ENCODE data around the gene SLC22A16. TPM values are rescaled to one million over a fixed set of nuclear protein-coding genes. Genes with fewer than 3 reads are reported as not detected.
"Not testable (repeated sequence)": the region's sequence is repeated elsewhere in the genome, so short reads cannot be mapped to it uniquely, and the experiment has no call there.

The SLC22A16 gene
- total RNA-seq, 5 donors from 2014 or later (not counting 1 experiment from before 2014, with no cell fraction given) = not detected

DNA sequence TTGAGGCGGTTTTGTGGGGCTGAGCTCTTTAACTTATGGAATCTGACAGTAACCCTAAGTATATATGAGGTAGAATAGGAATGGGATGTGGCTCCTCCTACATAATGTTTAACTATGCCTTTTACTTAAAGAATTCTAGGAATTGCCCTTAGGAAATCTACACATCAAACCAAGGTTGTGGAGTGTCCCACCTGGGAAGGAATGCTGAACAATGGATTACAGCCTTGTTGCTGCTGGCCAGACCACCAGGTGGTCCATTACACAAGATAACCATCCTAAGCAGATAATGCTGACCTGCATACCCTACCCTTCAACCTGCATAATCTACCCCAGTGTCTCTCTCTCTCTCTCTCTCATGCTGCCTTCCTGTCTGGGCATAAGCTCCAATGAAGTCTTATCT lies 35.0 kb upstream of the SLC22A16 start:
- CTCF ChIA-PET = no interaction called here
- Histone ChIP-seq H3K4me1 (ENCODE audit: control insufficient read depth in 1 of 2, extremely low read depth in 1 of 2, insufficient read depth in 2 of 2, low read length in 2 of 2) (no peaks in the 10 kb centered on the region), H3K27me3 (replicated peaks in 1 of 2; ENCODE audit: control insufficient read depth in 2 of 2, extremely low read depth in 1 of 2, insufficient read depth in 2 of 2, low read length in 1 of 2) (peaks cover 0 to 3% of the 10 kb centered on the region in 2 experiments), H3K4me3 (ENCODE audit: control insufficient read depth in 1 of 2, extremely low read depth in 1 of 2, low read length in 1 of 2) (no peak overlapping the region), H3K27ac (ENCODE audit: low read length) (no peak overlapping the region), H3K9me3 (no peaks in the 10 kb centered on the region), H3K36me3 (ENCODE audit: control insufficient read depth in 2 of 2, extremely low read depth in 1 of 2, insufficient read depth in 1 of 2, low read length in 1 of 2) (no peaks in the 10 kb centered on the region)
- Mint-ChIP-seq H3K36me3 (no peaks in the 10 kb centered on the region), H3K4me3 (no peak overlapping the region), H3K4me1 (no peaks in the 10 kb centered on the region), H3K9me3 (peaks cover 0 to 3% (median 0%) of the 10 kb centered on the region in 3 donors), H3K27me3 (peaks cover 4 to 16% of the 10 kb centered on the region in 2 donors), H3K27ac (no peak overlapping the region)
- POLR2A ChIA-PET = no interaction called here
- no peak for ATAC-seq (replicated peaks in 1 of 4)
- WGBS (ENCODE audit: insufficient coverage) = no CpG with 5 or more reads among the region's 1 CpG
- no peak for DNase-seq

DNA sequence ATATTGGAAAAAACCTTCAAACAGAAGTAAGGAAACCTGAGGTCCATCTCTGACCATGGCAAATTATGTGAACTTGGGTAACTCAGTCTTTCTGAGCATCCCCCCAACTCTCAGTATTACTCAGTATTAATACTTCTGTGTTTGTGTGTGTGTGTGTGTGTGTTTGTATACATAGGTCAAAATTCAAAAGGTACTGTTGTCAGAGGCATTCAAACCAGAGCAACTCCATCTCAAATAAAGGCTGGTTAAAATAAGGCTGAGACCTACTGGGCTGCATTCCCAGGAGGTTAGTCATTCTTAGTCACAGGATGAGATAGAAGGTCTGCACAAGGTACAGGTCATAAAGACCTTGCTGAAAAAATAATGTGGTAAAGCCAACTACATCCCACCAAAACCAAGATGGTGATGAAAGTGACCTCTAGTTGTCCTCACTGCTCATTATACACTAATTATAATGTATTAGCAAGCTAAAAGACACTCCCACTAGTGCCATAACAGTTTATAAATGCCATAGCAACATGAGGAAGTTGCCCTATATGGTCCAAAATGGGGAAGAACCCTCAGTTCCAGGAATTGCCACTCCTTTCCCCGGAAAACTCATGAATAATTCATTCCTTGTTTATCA lies 33.3 kb upstream of the SLC22A16 start:
- ChIA-PET POLR2A (no interaction called here), CTCF (no interaction called here)
- H3K4me3 Mint-ChIP-seq = no peak overlapping the region
- Histone ChIP-seq H3K4me3 (ENCODE audit: control insufficient read depth in 1 of 2, extremely low read depth in 1 of 2, low read length in 1 of 2) (no peak overlapping the region), H3K27ac (ENCODE audit: low read length) (no peak overlapping the region), H3K27me3 (replicated peaks in 1 of 2; ENCODE audit: control insufficient read depth in 2 of 2, extremely low read depth in 1 of 2, insufficient read depth in 2 of 2, low read length in 1 of 2) (peaks cover 0 to 3% of the 10 kb centered on the region in 2 experiments), H3K9me3 (no peaks in the 10 kb centered on the region), H3K4me1 (ENCODE audit: control insufficient read depth in 1 of 2, extremely low read depth in 1 of 2, insufficient read depth in 2 of 2, low read length in 2 of 2) (no peaks in the 10 kb centered on the region), H3K36me3 (ENCODE audit: control insufficient read depth in 2 of 2, extremely low read depth in 1 of 2, insufficient read depth in 1 of 2, low read length in 1 of 2) (no peaks in the 10 kb centered on the region)
- no peak for ATAC-seq (replicated peaks in 1 of 4)
- no peaks in the 10 kb centered on the region for H3K4me1 Mint-ChIP-seq
- H3K27me3 Mint-ChIP-seq = peaks cover 9 to 23% of the 10 kb centered on the region in 2 donors
- H3K9me3 Mint-ChIP-seq = peaks cover 0 to 9% (median 5%) of the 10 kb centered on the region in 3 donors
- no peak for DNase-seq
- no peak overlapping the region for H3K27ac Mint-ChIP-seq
- H3K36me3 Mint-ChIP-seq = no peaks in the 10 kb centered on the region
- WGBS (ENCODE audit: insufficient coverage) = 60% methylated on average over 1 of the region's 1 CpG

DNA sequence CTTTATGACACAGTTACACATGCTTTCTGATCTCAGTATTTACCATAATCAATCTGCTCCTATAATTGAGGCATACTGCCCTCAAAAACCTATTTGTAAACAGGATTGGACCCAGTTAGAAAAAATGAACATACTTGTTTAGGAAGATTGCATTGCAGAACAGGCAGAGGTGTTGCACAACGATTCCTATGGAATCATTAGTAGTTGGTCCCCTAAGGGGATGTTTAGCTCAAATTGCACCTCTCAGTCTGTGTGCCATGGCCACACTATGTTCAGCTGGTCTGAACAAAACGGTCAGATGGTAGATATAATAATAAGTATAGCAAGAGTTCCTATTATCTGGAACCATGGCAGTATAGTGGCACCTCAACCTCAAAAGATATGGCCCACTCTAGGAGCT lies 28.5 kb upstream of the SLC22A16 start:
- H3K9me3 Mint-ChIP-seq = peaks cover 0 to 13% (median 5%) of the 10 kb centered on the region in 3 donors
- 67% methylated on average over 1 of the region's 2 CpGs for WGBS (ENCODE audit: insufficient coverage)
- H3K4me1 ChIP-seq (ENCODE audit: control insufficient read depth in 1 of 2, extremely low read depth in 1 of 2, insufficient read depth in 2 of 2, low read length in 2 of 2); H3K27ac Mint-ChIP-seq; H3K4me3 Mint-ChIP-seq; H3K4me1 Mint-ChIP-seq; ATAC-seq (replicated peaks in 1 of 4); H3K27ac ChIP-seq (ENCODE audit: low read length); H3K27me3 ChIP-seq (replicated peaks in 1 of 2; ENCODE audit: control insufficient read depth in 2 of 2, extremely low read depth in 1 of 2, insufficient read depth in 2 of 2, low read length in 1 of 2); H3K4me3 ChIP-seq (ENCODE audit: control insufficient read depth in 1 of 2, extremely low read depth in 1 of 2, low read length in 1 of 2); POLR2A ChIA-PET; H3K9me3 ChIP-seq; DNase-seq; H3K36me3 ChIP-seq (ENCODE audit: control insufficient read depth in 2 of 2, extremely low read depth in 1 of 2, insufficient read depth in 1 of 2, low read length in 1 of 2); H3K36me3 Mint-ChIP-seq; CTCF ChIA-PET: not testable (repeated sequence)
- peaks cover 8 to 19% of the 10 kb centered on the region in 2 donors for H3K27me3 Mint-ChIP-seq

- 75% methylated on average over 3 of the region's 4 CpGs for WGBS (ENCODE audit: insufficient coverage)
- H3K4me3 Mint-ChIP-seq = no peak overlapping the region
- Histone ChIP-seq H3K27me3 (replicated peaks in 1 of 2; ENCODE audit: control insufficient read depth in 2 of 2, extremely low read depth in 1 of 2, insufficient read depth in 2 of 2, low read length in 1 of 2) (peaks cover 0 to 7% of the 10 kb centered on the region in 2 experiments), H3K4me3 (ENCODE audit: control insufficient read depth in 1 of 2, extremely low read depth in 1 of 2, low read length in 1 of 2) (no peak overlapping the region), H3K36me3 (ENCODE audit: control insufficient read depth in 2 of 2, extremely low read depth in 1 of 2, insufficient read depth in 1 of 2, low read length in 1 of 2) (no peaks in the 10 kb centered on the region), H3K4me1 (ENCODE audit: control insufficient read depth in 1 of 2, extremely low read depth in 1 of 2, insufficient read depth in 2 of 2, low read length in 2 of 2) (no peaks in the 10 kb centered on the region), H3K27ac (ENCODE audit: low read length) (no peak overlapping the region), H3K9me3 (no peaks in the 10 kb centered on the region)
- peaks cover 22 to 28% of the 10 kb centered on the region in 2 donors for H3K27me3 Mint-ChIP-seq
- ChIA-PET POLR2A (no interaction called here), CTCF (no interaction called here)
- H3K27ac Mint-ChIP-seq = no peak overlapping the region
- H3K36me3 Mint-ChIP-seq = peaks cover 2% of the 10 kb centered on the region
- no peaks in the 10 kb centered on the region for H3K4me1 Mint-ChIP-seq
- no peak for DNase-seq
- ATAC-seq (replicated peaks in 1 of 4) = no peak
- no peaks in the 10 kb centered on the region for H3K9me3 Mint-ChIP-seq
Measured at GRCh38 chr6:110495949-110496348, 19.5 kb upstream of the SLC22A16 start.

- no peaks in the 10 kb centered on the region for H3K36me3 Mint-ChIP-seq
- POLR2A ChIA-PET = no interaction called here
- Histone ChIP-seq H3K4me1 (ENCODE audit: control insufficient read depth in 1 of 2, extremely low read depth in 1 of 2, insufficient read depth in 2 of 2, low read length in 2 of 2) (no peaks in the 10 kb centered on the region), H3K4me3 (ENCODE audit: control insufficient read depth in 1 of 2, extremely low read depth in 1 of 2, low read length in 1 of 2) (no peak overlapping the region), H3K36me3 (ENCODE audit: control insufficient read depth in 2 of 2, extremely low read depth in 1 of 2, insufficient read depth in 1 of 2, low read length in 1 of 2) (no peaks in the 10 kb centered on the region), H3K27me3 (replicated peaks in 1 of 2; ENCODE audit: control insufficient read depth in 2 of 2, extremely low read depth in 1 of 2, insufficient read depth in 2 of 2, low read length in 1 of 2) (peaks cover 0 to 5% of the 10 kb centered on the region in 2 experiments), H3K9me3 (no peaks in the 10 kb centered on the region), H3K27ac (ENCODE audit: low read length) (no peak overlapping the region)
- H3K9me3 Mint-ChIP-seq = no peaks in the 10 kb centered on the region
- CTCF ChIA-PET = no interaction called here
- WGBS (ENCODE audit: insufficient coverage) = 93% methylated on average over 2 of the region's 9 CpGs
- peaks cover 18 to 37% of the 10 kb centered on the region in 2 donors for H3K27me3 Mint-ChIP-seq
- DNase-seq (no peak), ATAC-seq (replicated peaks in 1 of 4) (no peak)
- H3K27ac Mint-ChIP-seq = no peak overlapping the region
- H3K4me1 Mint-ChIP-seq = no peaks in the 10 kb centered on the region
- H3K4me3 Mint-ChIP-seq = no peak overlapping the region
Measured at GRCh38 chr6:110493253-110493800, 16.9 kb upstream of the SLC22A16 start.

- 75% methylated on average over 4 of the region's 7 CpGs for WGBS (ENCODE audit: insufficient coverage)
- H3K27ac ChIP-seq (ENCODE audit: low read length) = no peak overlapping the region
- DNase-seq (no peak), ATAC-seq (replicated peaks in 1 of 4) (no peak)
- Mint-ChIP-seq H3K27me3 (peaks cover 20 to 39% of the 10 kb centered on the region in 2 donors), H3K4me1 (no peaks in the 10 kb centered on the region), H3K4me3 (no peak overlapping the region), H3K27ac (no peak overlapping the region), H3K9me3 (no peaks in the 10 kb centered on the region), H3K36me3 (no peaks in the 10 kb centered on the region)
- POLR2A ChIA-PET = no interaction called here
- H3K9me3 ChIP-seq = no peaks in the 10 kb centered on the region
- no peaks in the 10 kb centered on the region for H3K36me3 ChIP-seq (ENCODE audit: control insufficient read depth in 2 of 2, extremely low read depth in 1 of 2, insufficient read depth in 1 of 2, low read length in 1 of 2)
- H3K27me3 ChIP-seq (replicated peaks in 1 of 2; ENCODE audit: control insufficient read depth in 2 of 2, extremely low read depth in 1 of 2, insufficient read depth in 2 of 2, low read length in 1 of 2) = peaks cover 0 to 8% of the 10 kb centered on the region in 2 experiments
- no peaks in the 10 kb centered on the region for H3K4me1 ChIP-seq (ENCODE audit: control insufficient read depth in 1 of 2, extremely low read depth in 1 of 2, insufficient read depth in 2 of 2, low read length in 2 of 2)
- no peak overlapping the region for H3K4me3 ChIP-seq (ENCODE audit: control insufficient read depth in 1 of 2, extremely low read depth in 1 of 2, low read length in 1 of 2)
- CTCF ChIA-PET = no interaction called here
Measured at GRCh38 chr6:110492584-110492983, 16.2 kb upstream of the SLC22A16 start.
